Activated naive CD4-positive, alpha-beta T cell treated with Interleukin-2 at 50 U/mL for 16 hours (primary cell): ENCODE results near the gene AGFG2.
"Not testable (repeated sequence)": the region's sequence is repeated elsewhere in the genome, so short reads cannot be mapped to it uniquely, and the experiment has no call there.

Source experiments
- DNase-seq: peaks from one replicate; pipeline ENCODE4 v3.0.0-alpha.2; 2020

The AGFG2 gene

DNA sequence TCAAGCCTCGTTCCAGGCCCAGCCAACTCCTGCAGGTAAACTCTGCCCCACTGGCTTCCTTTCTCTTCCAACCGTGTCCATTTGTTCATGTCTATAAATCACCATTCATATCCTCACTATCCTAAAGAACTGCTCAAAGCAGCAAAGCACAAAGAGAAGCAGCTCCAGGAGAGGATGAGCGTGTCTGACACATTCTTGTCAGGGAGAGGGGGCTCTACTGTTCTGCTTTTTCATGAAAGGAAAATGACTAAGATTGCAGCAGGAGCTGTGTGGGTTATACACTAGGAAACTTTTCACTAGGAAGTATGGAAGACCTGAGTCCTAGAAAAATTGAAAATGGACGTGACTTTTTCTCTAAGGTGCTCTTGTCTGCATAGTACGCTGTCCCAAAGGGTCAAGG lies 16.7 kb downstream of the AGFG2 start:
- DNase-seq, result no peak

DNA sequence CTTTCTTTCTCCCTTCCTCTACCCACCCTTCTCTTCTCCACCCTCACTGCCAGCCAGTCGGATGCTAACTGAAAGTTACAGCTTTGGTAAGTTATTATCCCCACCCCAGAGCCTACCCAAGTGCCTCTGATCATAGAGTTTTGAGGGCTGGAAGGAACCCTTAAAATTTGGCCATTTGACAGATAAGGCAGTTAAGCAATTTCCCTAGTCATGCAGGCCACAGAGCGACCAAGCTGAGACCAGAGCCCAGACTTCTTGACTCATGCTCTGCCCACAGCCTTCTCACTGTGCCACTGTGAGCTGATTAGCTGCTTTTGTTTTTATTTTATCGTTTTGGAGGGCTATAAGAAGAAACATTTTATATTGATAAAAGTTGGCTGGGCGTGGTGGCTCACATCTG lies 17.5 kb downstream of the AGFG2 start:
- DNase-seq, result no peak

DNA sequence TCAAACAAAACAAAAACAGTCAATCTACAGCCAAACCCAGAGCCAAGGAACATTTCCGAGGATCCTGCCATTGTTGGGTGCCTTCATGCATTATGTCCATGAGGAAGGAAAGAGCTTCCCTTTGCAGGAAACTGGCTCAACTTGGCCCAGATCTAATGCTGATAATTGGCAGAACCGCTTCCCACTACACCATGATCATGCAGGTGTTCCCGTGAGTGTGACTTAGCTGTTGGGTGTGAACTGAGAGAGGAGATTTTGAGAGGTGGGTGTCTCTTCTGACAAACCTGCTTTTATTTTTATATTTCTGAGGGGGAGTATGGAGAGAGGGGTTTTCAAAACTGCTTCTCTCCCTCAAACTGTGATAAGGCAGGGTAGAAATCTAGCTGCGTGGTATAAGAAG lies 20.1 kb downstream of the AGFG2 start:
- no peak for DNase-seq

DNA sequence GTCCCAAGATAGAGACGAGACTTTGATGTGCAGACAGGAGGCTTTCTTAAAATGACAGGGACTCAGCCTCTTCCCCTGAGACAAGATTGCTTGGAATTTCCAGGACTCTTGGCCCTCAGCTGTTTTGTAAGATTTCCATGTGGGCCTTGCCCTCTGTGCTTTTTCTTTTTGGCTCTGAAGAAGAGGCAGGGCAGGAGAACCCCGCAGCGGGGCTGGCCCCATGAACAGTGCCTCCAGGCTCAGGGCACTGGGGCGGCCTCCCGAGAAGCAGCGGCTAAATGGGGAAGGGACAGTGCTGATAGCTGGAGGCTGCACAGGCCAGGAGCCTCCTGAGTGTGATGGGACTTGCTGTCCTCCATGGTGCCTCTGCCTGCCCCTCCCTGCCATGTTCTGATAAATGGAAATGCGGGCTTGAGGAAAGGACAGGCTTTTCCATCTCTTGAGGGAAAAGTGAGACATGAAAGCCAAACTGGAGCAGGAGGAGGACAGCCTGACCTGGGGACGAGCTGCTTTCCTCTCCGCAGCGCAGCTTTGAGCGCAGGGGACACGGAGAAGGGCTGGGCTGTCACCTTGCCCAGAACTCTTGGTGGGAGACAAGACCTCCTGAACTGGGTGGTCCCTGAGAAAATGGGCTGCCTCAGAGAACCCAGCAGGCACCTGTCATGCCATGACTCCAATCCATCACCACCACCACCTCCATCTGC lies 22.6 kb downstream of the AGFG2 start:
- no peak for DNase-seq

DNA sequence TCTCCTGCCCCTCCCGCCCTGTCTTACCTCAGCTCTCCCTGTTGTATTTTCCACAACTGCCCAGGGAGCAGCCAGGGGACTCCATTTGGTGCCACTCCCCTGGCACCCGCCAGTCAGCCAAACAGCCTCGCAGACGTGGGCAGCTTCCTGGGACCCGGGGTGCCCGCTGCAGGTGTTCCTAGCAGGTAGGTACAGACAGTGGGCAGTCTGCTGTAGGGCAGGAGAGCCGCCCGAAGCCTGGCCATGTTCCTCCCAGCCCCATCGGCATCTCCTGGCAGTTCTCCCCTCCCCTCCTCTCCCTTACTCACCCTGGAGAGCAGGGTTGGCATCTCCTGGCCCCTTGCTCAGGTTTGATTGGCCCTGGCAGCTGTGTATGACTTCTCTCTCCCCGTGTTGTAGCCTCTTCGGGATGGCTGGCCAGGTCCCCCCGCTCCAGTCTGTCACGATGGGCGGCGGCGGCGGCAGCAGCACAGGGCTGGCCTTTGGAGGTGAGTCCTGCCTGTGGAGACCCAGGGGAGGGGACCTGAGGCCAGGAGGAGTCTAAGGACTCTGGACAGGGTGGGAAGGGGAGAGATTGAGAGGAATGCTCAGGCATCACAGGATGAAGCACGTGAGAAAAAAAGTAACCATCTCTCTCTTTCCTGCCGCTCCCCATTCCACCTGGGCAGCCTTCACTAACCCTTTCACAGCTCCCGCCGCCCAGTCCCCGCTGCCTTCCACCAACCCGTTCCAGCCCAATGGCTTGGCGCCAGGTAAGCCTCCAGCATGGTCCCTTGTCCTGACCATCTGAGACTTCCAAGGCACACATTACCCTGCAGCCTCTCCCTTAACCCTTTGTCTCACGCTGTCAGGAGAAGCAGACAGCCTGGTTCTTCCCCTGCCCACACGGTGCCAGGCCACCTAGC lies 23.4 kb downstream of the AGFG2 start:
- DNase-seq, result no peak

DNA sequence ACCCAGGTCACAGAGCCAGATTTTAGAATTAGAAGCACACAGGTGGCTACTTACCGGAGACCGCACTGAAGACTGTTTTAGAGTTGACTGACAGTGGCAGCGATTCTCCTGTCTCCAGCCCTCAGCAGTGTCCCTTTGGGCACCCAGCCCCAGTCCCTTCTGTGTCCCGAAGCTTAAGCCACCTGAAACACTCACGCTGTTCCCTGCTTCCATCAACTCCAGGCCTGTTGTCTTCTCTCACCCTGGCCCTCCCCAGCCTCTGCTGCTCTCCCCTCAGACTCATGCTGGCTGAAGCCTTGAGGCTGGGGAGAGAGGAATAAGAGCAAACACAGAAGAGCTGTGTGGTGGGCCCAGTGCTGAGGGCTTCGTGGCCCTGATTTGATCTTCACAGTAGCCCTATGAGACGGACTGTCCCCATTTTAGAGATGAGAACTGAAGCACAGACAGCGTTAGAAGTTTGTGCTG lies 24.1 kb downstream of the AGFG2 start:
- DNase-seq, result no peak

DNA sequence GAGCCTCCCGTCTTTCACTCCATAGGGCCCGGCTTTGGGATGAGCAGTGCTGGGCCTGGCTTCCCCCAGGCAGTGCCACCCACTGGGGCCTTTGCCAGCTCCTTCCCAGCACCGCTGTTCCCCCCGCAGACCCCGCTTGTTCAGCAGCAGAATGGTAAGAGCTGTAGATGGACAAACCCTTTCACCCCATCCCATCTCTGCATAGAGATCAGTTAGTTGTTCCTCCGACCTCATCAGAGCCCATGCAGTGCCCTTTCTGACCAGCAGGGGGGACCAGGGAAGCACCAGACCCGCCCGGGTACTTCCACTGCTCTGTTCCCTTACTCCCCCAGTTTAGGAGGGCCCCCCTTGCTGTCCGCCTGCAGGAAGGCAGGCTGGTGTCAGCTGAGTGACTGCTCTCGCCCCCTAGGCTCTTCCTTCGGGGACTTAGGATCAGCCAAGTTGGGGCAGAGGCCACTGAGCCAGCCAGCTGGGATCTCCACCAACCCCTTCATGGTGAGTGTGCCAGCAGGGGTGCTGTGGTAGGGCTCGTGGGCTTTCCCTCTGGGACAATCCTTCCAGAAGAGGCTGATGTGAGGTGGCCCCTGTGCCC lies 24.9 kb downstream of the AGFG2 start:
- DNase-seq, result peak; percentile 85

DNA sequence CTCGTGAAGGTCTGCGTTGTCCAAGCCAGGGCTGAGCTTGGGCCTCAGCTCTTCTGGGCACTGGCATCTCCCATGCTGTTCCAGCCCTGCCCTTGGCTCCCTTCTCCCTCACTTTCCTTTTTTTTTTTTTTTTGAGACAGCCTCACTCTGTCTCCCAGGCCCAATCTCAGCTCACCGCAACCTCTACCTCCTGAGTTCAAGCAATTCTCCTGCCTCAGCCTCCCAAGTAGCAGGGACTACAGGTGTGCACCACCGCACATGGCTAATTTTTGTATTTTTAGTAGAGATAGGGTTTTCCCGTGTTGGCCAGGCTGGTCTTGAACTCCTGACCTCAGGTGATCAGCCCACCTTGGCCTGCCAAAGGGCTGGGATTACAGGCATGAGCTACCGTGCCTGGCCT lies 25.4 kb downstream of the AGFG2 start:
- DNase-seq, result not testable (repeated sequence)

DNA sequence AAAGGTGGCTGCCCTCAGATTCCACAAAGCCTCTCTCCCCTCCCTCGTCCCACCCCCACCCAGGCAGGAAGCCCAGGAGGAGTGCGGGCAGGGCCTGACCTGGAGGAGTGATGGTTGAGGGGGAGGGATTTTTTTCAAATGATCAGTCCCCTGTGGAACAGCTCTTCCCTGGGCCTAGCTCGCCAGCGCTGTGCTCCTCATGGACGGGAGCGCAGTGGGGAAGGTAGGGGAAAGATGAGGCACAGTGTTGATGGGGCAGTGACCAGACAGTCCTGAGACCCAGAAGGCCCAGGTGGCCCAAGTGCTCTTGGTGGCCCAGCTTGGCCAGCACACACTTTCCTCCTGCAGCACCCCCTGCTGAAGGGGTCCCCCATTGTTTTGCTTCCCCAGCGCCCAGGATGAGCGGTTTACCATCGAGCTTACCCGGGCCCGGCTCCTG lies 26.1 kb downstream of the AGFG2 start:
- no peak for DNase-seq

DNA sequence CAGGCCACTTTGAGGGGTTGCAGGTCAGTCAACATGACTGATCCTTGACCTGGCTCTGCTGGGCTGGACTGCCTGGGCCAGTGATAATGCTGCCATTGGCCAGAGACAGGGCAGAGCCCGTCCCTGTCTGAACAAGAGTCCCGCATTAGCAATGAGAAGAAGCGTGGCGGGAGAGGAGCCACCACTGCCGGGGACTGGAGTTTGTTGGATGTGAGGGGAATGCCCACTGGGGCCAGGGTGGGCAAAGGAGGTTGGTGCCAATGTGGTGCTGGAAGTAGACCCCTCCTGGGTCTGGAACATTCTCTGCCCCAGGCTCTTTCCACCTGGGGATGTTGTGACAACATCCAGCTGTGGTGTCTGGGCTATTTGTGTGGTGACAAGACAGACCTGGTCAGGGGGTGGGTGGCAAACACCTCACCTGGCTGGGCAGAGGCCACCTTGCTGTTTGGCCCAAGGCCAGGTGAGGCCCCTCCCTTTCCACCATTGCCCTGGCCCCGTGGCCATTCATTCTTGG lies 27.1 kb downstream of the AGFG2 start:
- DNase-seq, result no peak

DNA sequence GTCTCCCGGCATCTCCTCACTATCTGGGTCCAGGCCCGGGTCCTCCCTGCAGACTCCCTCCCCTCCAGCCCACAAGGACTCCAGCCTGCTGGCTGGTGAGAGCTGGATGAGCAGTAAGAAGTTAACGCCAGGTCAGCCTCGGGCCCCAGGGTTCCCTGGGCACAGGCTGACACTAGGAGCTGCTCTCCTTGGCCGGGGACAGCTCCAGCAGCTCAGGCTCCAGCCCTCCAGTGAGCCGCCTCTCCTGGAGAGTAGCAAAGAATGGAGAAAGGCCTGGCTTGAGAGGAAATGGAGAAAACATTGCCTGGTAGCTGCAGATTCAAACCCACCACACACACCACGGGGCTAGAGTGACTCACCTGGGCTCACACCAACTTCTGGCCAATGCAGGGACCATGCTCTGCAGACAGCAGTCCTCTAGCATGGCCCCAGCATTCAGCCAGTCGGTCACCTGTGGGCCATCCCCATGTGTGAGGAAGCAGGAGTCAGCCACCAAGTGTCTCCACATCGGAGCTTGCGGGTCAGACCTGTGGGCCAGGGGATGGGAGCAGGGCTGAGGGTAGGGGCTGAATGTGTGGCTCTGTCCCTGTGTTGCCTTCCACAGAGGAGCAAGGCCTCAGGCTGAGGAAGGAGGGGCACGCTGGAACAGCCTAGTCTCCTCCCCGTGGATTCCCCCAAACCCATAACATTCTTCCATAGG lies 28.2 kb downstream of the AGFG2 start:
- no peak for DNase-seq

DNA sequence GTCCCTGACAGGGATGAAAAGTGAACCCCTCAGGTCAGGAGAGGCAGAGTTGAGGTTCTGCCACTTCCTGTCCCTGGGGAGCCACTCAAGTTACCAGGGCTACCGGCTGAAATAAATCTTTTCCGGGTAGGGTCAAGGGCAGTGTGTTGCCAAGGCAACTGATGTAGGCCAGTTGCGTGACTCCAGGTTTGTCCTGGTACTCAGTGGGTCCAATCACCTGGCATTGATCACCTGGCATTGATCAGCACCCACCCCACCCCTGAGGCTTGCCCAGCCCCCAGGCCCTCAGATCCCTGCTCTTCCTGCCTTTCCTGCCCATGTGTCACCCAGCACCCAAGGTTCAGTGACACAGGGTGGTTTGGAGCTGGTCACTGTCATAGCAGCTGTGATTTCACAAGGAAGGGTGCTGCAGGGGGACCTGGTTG lies 28.8 kb downstream of the AGFG2 start:
- no peak for DNase-seq

DNA sequence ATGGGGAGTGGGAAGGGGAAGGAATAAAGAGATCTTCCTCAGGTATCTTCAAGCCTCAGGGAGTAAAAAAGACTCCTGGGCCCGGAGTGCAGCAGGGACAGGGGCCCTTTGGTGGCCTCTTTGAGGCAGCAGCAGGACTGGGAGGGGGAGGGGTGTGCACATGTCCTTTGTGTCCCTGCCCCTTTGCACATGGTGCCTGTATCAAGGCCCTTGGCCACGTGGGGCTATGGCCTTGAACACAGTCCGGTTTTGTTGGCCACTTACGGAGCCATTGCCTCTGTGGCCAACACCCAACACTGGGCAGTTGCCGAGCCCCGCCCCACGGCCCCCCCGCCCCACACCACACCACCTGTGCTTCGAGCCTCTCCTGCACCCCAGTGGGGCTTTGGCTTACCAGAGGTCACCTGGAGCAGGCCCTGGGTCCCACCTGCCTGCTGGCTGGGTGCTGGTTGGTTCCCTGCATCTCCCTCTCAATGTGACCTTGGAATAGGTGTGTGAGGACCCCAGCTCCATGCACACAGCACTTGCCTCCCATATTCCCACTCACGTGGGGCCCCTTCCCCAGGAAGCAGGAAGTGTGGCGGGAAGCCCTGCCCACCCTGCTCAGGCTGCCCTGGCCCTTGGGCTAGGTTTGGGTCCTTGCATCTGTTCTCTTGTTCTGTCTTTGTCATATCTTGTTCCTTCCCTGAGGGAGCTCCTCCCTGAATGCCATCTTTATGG lies 29.3 kb downstream of the AGFG2 start:
- no peak for DNase-seq

DNA sequence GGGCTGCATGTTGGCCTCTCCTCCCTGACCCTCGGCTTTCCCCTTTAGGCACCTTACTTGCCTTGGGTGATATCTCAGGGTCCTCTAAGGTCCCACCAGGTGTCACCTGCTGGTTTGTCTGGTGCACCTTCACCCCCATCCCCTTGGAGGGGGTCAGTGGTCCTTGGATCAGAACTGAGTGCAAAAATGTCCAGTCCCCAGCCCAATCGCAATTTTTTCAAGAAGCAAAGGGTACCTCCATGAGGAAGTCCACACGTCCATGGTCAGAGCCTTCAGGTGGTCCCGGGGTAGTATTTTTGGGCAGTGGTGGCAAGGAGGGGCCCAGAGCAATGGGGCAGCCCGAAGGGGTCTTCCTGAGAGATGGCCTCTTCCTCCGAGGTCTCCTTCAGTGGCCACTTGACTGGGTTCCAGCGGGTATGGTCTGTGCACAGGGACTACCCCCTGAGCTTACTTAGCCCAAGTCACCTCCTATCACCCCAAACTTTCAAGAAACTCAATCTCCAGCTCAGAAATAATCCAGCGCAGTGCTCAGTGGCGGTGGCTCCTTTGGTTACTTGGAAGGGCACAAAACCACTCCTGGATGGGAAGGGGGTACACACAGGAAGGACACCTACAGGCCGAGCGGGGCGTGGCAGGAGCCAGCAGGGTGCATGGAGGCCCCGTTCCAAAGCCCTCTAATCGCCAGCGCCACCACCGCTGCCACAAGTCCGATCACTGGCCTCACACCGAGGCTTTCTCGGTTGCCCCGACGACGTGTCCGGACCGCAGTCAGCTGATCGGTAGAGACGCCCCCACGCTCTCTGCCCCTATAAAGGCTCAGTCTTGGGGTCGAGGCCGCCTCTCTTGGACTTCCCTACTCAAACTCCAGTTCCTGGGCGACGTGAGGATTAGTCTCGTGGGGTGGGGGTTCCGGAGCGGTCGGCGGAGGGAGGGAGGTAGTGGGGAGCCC lies 30.2 kb downstream of the AGFG2 start:
- peak; percentile 58 for DNase-seq

DNA sequence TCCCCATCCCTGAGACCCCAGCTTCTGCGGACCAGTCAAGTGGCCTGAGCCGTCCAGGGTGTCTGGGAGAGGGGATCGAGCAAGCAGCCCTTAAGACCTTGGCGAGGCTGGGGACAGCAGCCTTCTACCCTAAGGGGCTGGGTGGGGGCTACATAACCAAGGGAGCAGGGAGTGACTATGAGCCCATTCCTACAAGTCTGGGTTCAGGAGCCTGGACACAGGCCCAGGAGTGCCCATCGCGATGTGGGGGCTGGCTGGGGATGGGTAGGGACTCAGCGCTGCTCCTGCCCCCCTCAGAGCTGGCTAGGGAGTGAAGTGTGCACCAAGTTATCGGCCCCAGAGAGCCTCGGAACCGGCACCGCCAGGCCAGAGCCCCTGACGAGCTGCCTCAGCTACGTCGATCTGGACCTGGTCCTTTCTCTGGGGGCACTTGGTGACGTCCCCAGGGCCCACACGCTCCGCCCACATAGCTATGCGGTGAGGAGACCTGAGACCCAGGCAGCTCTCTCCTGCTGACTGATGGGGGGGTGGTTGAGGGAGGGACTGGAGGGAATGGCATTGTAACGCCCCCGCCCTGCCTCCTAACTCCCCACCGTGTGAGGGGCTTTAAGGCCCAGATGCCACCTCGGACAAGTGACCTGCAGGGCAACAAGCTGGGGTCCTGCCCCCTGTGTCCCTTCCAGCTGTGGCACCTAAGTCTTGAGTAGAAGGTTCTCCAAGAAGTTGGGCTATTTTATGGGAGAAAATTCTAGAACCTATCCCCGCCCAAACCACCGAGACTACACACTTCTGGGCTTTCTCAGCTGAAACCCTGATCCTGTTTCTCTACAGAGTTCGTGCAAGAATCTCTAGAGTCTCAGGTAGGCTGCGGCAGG lies 32.2 kb downstream of the AGFG2 start:
- no peak for DNase-seq

DNA sequence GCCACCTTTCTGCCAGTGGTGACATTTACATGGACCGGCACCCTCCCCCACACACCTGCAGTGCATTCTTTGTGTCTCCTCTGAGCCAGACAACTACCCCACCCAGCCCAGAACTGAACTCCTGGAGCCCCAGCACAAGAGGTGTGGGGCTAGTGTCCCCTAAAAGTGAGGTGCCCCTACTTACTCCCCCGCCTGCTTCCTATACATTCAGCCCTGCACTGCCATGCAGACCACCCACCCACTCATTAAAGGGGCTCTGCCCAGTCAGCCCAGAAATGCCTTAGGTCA lies 32.8 kb downstream of the AGFG2 start:
- no peak for DNase-seq

DNA sequence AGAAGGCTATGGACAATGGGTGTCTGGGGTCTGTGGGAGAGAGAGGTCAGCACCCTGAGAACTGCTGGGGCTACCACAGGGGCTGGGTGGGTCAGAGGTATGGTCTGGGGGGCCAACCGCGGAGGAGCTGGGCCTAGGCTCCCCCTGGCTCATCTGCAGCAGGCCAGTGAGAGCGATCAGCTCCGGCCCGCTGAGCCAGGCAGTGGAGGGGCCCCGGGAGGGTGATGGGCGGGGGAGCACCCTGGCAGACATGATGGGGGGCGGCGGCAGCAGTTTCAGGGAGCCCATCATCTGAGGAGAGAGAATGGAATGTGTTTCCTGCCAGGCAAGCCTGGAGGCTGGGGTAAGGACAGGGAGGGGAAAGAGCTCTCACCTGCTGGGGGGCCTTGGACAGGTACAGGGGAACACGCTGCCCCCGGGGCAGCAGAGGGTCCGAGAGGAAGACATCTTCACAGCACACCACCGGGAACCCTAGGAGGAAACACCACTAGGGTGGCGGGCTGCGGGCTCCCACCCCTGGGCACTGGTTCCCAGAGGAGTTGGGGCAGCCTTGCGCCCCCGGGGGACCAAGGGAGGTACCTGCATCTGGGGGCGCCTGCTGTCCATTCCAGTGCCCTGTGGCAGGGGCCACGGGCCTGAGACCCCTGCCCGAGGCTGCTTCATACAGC lies 33.4 kb downstream of the AGFG2 start:
- DNase-seq, result no peak

DNA sequence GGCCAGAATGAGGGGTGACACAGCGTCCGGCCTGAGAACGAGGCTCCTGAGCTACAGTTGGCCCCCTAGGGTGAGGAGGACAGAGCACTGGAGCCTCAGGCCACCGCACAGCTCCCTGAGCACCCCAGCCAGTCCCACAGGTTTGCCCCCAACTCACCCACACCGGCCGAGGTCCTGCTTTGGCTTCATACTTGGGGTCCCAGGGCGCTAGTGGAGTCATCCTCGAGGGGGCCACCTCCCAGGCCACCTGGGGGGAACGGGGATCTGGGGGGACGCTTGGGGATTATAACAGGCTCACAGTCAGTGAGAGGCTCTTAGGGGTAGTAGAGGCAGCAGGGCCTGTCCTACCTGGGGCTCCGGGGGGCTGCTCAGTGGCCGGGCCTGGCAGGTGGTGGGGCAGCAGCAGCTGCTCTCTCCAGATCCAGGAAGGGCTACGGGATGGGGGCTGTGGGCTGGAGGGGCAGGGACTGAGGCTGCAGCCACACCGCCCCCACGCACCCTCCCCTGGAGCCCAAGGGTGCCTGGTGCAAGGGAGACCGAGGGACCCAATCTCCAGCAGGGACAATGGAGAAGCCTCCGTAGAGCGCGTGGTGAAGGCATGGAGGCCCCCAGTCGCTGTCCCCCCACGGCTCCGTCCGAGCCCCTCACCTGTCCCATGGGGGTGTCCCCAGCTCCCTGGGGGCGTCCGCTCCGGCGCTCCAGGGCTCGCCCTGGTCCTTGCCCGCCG lies 34.1 kb downstream of the AGFG2 start:
- DNase-seq, result no peak
